Liver (tissue), 3 donors: ENCODE data around the gene CFAP157.

Experiments
- FOXA1 ChIP-seq: IDR thresholded peaks from 2 replicates; pipeline ENCODE4 v1.6.1; 2016; ENCODE audit warnings: antibody characterized with exemption
- GABPA ChIP-seq, 2 donors: IDR thresholded peaks in 1 of 2; conservative IDR thresholded peaks in 1 of 2; 2 replicates each; pipeline ENCODE4 v1.6.1; 2016; ENCODE audit warnings: antibody characterized with exemption in 2 of 2, mild to moderate bottlenecking in 1 of 2, moderate library complexity in 1 of 2
- JUND ChIP-seq, 2 donors: IDR thresholded peaks; 2 replicates each; pipeline ENCODE4 v1.6.1; 2016; ENCODE audit warnings: antibody characterized with exemption in 2 of 2
- RAD21 ChIP-seq, 2 donors: IDR thresholded peaks; 2 replicates each; pipeline ENCODE4 v1.6.1; 2016; ENCODE audit warnings: antibody characterized with exemption in 2 of 2, mild to moderate bottlenecking in 2 of 2
- RXRA ChIP-seq, 2 donors: IDR thresholded peaks; 2 replicates each; pipeline ENCODE4 v1.6.1; 2017 to 2018; ENCODE audit warnings: antibody characterized with exemption in 2 of 2, mild to moderate bottlenecking in 1 of 2
- SP1 ChIP-seq: IDR thresholded peaks from 2 replicates; pipeline ENCODE4 v1.6.1; 2018; ENCODE audit warnings: antibody characterized with exemption, mild to moderate bottlenecking
- TAF1 ChIP-seq: conservative IDR thresholded peaks from 2 replicates; pipeline ENCODE4 v1.6.1; 2016; ENCODE audit warnings: antibody characterized with exemption, mild to moderate bottlenecking
- TF ChIP-seq, protein P1 (sequence below): fragments of 150-350 bp; IDR thresholded peaks from 2 replicates; pipeline ENCODE4 v1.5.1; 2017; ENCODE audit warnings: improper control_type of control experiment, low read depth, low read length; ENCODE audit not compliant: missing input control
- TF ChIP-seq, protein P2 (sequence below): IDR thresholded peaks from 2 replicates; pipeline ENCODE4 v1.6.1; 2016; ENCODE audit warnings: antibody characterized with exemption
- TF ChIP-seq, protein P3 (sequence below): IDR thresholded peaks from 2 replicates; pipeline ENCODE4 v1.6.1; 2016; ENCODE audit warnings: antibody characterized with exemption, mild to moderate bottlenecking
- donor health status: healthy.
- donor health status: healthy.

DNA sequence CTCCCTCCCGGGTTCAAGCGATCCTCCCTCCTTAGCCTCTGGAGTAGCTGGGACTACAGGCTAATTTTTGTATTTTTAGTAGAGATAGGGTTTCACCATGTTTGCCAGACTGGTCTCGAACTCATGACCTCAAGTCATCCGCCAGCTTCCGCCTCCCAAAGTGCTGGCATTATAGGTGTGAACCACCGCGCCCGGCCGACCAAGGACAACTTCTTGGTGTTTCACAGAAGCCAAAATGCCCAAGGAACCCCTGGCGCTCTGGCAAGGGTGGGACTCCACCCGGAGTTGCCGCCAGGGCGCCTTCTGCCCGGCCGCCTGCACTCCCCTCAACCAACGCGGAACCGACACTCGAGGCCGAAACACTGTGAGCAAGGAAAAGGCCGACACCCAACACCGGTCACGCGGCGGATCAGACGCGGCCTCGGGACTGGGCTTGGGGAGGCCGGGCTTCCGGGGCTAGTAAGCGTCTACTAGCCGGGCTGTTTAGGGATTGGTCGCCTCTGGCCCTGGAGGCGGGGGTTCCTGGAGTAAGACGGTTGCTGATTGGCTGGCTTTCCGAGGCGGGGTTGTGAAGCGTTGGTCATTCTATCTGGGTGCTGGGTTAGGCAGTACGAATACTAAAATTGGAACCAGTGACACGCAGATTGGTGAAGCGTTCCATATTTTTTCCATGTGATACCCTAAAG lies 7.7 kb upstream of the CFAP157 start:
- TF ChIP-seq FOXA1 (no peak), GABPA (IDR thresholded peaks at IDR 0.05 in 1 of 2, conservative IDR thresholded peaks at IDR 0.05 in 1 of 2) (peak in 1 of 2 donors; percentile 70), SP1 (peak; percentile 84), RAD21 (IDR thresholded peaks at IDR 0.05) (peak; percentile 6 to 21), RXRA (IDR thresholded peaks at IDR 0.05) (no peak), TAF1 (no peak), JUND (IDR thresholded peaks at IDR 0.05) (no peak)
- TF ChIP-seq, protein P1, sequence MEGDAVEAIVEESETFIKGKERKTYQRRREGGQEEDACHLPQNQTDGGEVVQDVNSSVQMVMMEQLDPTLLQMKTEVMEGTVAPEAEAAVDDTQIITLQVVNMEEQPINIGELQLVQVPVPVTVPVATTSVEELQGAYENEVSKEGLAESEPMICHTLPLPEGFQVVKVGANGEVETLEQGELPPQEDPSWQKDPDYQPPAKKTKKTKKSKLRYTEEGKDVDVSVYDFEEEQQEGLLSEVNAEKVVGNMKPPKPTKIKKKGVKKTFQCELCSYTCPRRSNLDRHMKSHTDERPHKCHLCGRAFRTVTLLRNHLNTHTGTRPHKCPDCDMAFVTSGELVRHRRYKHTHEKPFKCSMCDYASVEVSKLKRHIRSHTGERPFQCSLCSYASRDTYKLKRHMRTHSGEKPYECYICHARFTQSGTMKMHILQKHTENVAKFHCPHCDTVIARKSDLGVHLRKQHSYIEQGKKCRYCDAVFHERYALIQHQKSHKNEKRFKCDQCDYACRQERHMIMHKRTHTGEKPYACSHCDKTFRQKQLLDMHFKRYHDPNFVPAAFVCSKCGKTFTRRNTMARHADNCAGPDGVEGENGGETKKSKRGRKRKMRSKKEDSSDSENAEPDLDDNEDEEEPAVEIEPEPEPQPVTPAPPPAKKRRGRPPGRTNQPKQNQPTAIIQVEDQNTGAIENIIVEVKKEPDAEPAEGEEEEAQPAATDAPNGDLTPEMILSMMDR: peak; percentile 9
- TF ChIP-seq, protein P2, sequence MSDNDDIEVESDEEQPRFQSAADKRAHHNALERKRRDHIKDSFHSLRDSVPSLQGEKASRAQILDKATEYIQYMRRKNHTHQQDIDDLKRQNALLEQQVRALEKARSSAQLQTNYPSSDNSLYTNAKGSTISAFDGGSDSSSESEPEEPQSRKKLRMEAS: peak; percentile 30
- TF ChIP-seq, protein P3, sequence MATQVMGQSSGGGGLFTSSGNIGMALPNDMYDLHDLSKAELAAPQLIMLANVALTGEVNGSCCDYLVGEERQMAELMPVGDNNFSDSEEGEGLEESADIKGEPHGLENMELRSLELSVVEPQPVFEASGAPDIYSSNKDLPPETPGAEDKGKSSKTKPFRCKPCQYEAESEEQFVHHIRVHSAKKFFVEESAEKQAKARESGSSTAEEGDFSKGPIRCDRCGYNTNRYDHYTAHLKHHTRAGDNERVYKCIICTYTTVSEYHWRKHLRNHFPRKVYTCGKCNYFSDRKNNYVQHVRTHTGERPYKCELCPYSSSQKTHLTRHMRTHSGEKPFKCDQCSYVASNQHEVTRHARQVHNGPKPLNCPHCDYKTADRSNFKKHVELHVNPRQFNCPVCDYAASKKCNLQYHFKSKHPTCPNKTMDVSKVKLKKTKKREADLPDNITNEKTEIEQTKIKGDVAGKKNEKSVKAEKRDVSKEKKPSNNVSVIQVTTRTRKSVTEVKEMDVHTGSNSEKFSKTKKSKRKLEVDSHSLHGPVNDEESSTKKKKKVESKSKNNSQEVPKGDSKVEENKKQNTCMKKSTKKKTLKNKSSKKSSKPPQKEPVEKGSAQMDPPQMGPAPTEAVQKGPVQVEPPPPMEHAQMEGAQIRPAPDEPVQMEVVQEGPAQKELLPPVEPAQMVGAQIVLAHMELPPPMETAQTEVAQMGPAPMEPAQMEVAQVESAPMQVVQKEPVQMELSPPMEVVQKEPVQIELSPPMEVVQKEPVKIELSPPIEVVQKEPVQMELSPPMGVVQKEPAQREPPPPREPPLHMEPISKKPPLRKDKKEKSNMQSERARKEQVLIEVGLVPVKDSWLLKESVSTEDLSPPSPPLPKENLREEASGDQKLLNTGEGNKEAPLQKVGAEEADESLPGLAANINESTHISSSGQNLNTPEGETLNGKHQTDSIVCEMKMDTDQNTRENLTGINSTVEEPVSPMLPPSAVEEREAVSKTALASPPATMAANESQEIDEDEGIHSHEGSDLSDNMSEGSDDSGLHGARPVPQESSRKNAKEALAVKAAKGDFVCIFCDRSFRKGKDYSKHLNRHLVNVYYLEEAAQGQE: no peak
